AG04450 (cell line): ENCODE results near the gene DBP. TPM values are rescaled to one million over a fixed set of nuclear protein-coding genes. Genes with fewer than 3 reads are reported as not detected.

Experiments
- CTCF ChIA-PET: fragments of 300-600, 350-600 bp; formaldehyde crosslinking; extraction: SDS; loops from one replicate; lab custom pipeline; 2022; ENCODE audit warnings: antibody characterized with exemption, inconsistent platforms; lab: Charles Lee
- POLR2A ChIA-PET: fragments of 350-600 bp; formaldehyde crosslinking; extraction: SDS; loops from one replicate; lab custom pipeline; 2021; ENCODE audit warnings: antibody characterized with exemption, inconsistent platforms; lab: Yijun Ruan, JAX
- DNase-seq: peaks from one replicate; pipeline ENCODE4 v3.0.0-alpha.2; 2011; ENCODE audit warnings: low read depth, low spot score
- H3K27ac ChIP-seq: one replicate; pipeline ENCODE4 v1.5.1; 2012; ENCODE audit warnings: low read depth, low read length, control low read depth
- H3K27me3 ChIP-seq: one replicate; pipeline ENCODE4 v1.6.0; 2012; ENCODE audit warnings: low read length; ENCODE audit not compliant: control insufficient read depth, insufficient read depth
- H3K4me3 ChIP-seq: 2 replicates; pipeline ENCODE4 v1.5.1; 2011; ENCODE audit warnings: mild to moderate bottlenecking, low read depth, low read length, control low read depth
- H3K9me3 ChIP-seq: 2 replicates; pipeline ENCODE4 v1.5.1; 2012; ENCODE audit warnings: low read length; ENCODE audit not compliant: control insufficient read depth, insufficient read depth
- polyA plus RNA-seq: library from polyadenylated mRNA; depleted of rRNA; stranded (reverse); fragments of >200 nt; gene quantifications from 2 replicates; pipeline ENCODE4 v1.2.3, GENCODE V29; 2011
- TF ChIP-seq, protein P1 (sequence below): IDR thresholded peaks from 2 replicates; pipeline ENCODE4 v1.5.1; 2011; ENCODE audit warnings: low read depth, low read length, control low read depth, inconsistent platforms

The DBP gene
- polyA plus RNA-seq, 1 experiment = 4.0 TPM

- POLR2A ChIA-PET = interaction anchor here (0.6 kb wide), 1 partner anchor 9 kb away, joined by 3 read pairs; no protein-coding TSS in a partner anchor
- Histone ChIP-seq H3K4me3 (no peak overlapping the region), H3K9me3 (no peaks in the 10 kb centered on the region; the same call in 1 of the 2 replicates), H3K27me3 (peaks cover 15% of the 10 kb centered on the region), H3K27ac (no peak overlapping the region)
- TF ChIP-seq, protein P1, sequence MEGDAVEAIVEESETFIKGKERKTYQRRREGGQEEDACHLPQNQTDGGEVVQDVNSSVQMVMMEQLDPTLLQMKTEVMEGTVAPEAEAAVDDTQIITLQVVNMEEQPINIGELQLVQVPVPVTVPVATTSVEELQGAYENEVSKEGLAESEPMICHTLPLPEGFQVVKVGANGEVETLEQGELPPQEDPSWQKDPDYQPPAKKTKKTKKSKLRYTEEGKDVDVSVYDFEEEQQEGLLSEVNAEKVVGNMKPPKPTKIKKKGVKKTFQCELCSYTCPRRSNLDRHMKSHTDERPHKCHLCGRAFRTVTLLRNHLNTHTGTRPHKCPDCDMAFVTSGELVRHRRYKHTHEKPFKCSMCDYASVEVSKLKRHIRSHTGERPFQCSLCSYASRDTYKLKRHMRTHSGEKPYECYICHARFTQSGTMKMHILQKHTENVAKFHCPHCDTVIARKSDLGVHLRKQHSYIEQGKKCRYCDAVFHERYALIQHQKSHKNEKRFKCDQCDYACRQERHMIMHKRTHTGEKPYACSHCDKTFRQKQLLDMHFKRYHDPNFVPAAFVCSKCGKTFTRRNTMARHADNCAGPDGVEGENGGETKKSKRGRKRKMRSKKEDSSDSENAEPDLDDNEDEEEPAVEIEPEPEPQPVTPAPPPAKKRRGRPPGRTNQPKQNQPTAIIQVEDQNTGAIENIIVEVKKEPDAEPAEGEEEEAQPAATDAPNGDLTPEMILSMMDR = no peak
- CTCF ChIA-PET = no interaction called here
- no peak for DNase-seq
Observed at GRCh38 chr19:48595833-48596232, 41.3 kb downstream of the DBP start.

GRCh38 chr19:48595171-48595570, 42.0 kb downstream of the DBP start:
- Histone ChIP-seq H3K27me3 (peaks cover 15% of the 10 kb centered on the region), H3K9me3 (no peaks in the 10 kb centered on the region; the same call in 1 of the 2 replicates), H3K4me3 (no peak overlapping the region), H3K27ac (no peak overlapping the region)
- POLR2A ChIA-PET = interaction anchor here (0.6 kb wide), 1 partner anchor 10 kb away, joined by 3 read pairs; no protein-coding TSS in a partner anchor
- TF ChIP-seq, protein P1 = no peak
- no peak for DNase-seq
- CTCF ChIA-PET = interaction anchor here (0.6 to 1.0 kb wide), 2 partner anchors 13 to 106 kb away, joined by 3 to 5 read pairs; no protein-coding TSS in a partner anchor

DNA sequence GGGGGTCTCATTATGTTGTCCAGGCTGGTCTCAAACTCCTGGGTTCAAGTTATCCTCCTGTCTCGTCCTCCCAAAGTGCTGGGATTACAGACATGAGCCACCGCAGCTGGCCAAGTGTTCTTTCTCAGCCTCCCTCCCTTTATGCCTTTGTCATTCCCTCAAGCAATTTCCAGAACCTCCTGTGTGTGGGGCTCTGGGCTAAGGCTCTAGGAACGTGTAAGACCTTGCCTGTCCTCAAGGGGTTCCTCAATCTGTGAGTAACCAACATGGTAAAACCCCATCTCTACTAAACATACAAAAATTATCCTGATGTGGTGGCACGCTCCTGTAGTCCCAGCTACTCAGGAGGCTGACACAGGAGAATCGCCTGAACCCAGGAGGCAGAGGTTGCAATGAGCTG, 46.2 kb downstream of the DBP start:
- ChIA-PET CTCF (interaction anchor here (10.6 kb wide), 1 partner anchor 102 kb away, joined by 174 read pairs; no protein-coding TSS in a partner anchor), POLR2A (no interaction called here)
- H3K27ac ChIP-seq = no peak overlapping the region
- H3K9me3 ChIP-seq = no peaks in the 10 kb centered on the region
- TF ChIP-seq, protein P1 = 0 out of 2 replicates have a peak, but pooled peaks have one; percentile 12
- no peak for DNase-seq
- no peak overlapping the region for H3K4me3 ChIP-seq
- H3K27me3 ChIP-seq = no peaks in the 10 kb centered on the region

- CTCF ChIA-PET = interaction anchor here (0.5 to 10.6 kb wide), 26 partner anchors 9 to 963 kb away, joined by 3 to 207 read pairs (median 4); partner anchors contain the start of genes RPL18 and SPHK2
- TF ChIP-seq, protein P1 = peak; percentile 92
- peak overlapping the region; percentile 56 for H3K4me3 ChIP-seq
- peak; percentile 58 for DNase-seq
- H3K27ac ChIP-seq = no peak overlapping the region
- POLR2A ChIA-PET = interaction anchor here (1.3 to 1.4 kb wide), 2 partner anchors 30 to 96 kb away, joined by 8 read pairs; partner anchors contain the start of genes RPL18 and SPHK2
- no peaks in the 10 kb centered on the region for H3K27me3 ChIP-seq
- H3K9me3 ChIP-seq = no peaks in the 10 kb centered on the region
Observed at GRCh38 chr19:48588670-48589401, 48.3 kb downstream of the DBP start.

- ChIA-PET POLR2A (no interaction called here), CTCF (interaction anchor here (0.6 to 10.6 kb wide), 5 partner anchors 81 to 196 kb away, joined by 3 to 207 read pairs (median 5); partner anchors contain the start of gene KDELR1)
- no peak overlapping the region for H3K27ac ChIP-seq
- TF ChIP-seq, protein P1 = no peak
- H3K9me3 ChIP-seq = no peaks in the 10 kb centered on the region
- H3K27me3 ChIP-seq = no peaks in the 10 kb centered on the region
- no peak for DNase-seq
- no peak overlapping the region for H3K4me3 ChIP-seq
Observed at GRCh38 chr19:48587387-48587786, 49.8 kb downstream of the DBP start.
